GM19193 (cell line): ENCODE measurements around the gene KLRG1.

Experiments used
- POLR2A ChIP-seq: IDR thresholded peaks from 4 replicates; pipeline ENCODE4 v1.6.1; 2011; ENCODE audit not compliant: insufficient read depth, insufficient read length; ENCODE audit errors: extremely low read depth

Gene KLRG1

GRCh38 chr12:8958066-8958465 lies 31.3 kb upstream of the KLRG1 start:
- TF ChIP-seq POLR2A: no peak

- no peak for TF ChIP-seq POLR2A
Measured at GRCh38 chr12:8960176-8960575, 29.2 kb upstream of the KLRG1 start.

GRCh38 chr12:8968761-8969160 lies 20.6 kb upstream of the KLRG1 start:
- TF ChIP-seq POLR2A: no peak

GRCh38 chr12:8969861-8970411 lies 19.4 kb upstream of the KLRG1 start:
- TF ChIP-seq POLR2A: no peak

- TF ChIP-seq POLR2A: no peak
Measured at GRCh38 chr12:8970432-8970831, 18.9 kb upstream of the KLRG1 start.

GRCh38 chr12:8980137-8980536 lies 9.2 kb upstream of the KLRG1 start:
- no peak for TF ChIP-seq POLR2A

- no peak for TF ChIP-seq POLR2A
Measured at GRCh38 chr12:8985213-8985754, 4.1 kb upstream of the KLRG1 start.

GRCh38 chr12:8987163-8987562 lies 2.2 kb upstream of the KLRG1 start:
- no peak for TF ChIP-seq POLR2A

- TF ChIP-seq POLR2A: no peak
Measured at GRCh38 chr12:8987685-8988084, 1.7 kb upstream of the KLRG1 start.

- no peak for TF ChIP-seq POLR2A
Measured at GRCh38 chr12:8991371-8992345, 2.3 kb downstream of the KLRG1 start.

GRCh38 chr12:8993827-8994226 lies 4.5 kb downstream of the KLRG1 start:
- no peak for TF ChIP-seq POLR2A

- TF ChIP-seq POLR2A: no peak
Measured at GRCh38 chr12:8995021-8995775, 5.9 kb downstream of the KLRG1 start.

- TF ChIP-seq POLR2A: no peak
Measured at GRCh38 chr12:8996682-8997405, 7.5 kb downstream of the KLRG1 start.

- TF ChIP-seq POLR2A: no peak
Measured at GRCh38 chr12:9001233-9001632, 11.9 kb downstream of the KLRG1 start.

GRCh38 chr12:9002335-9002734 lies 13.0 kb downstream of the KLRG1 start:
- no peak for TF ChIP-seq POLR2A

GRCh38 chr12:9022592-9022991 lies 33.2 kb downstream of the KLRG1 start:
- no peak for TF ChIP-seq POLR2A
